NCI-H1930 (cell line): Measurements from ENCODE around the gene LIMS2.

ENCODE experiments used
- DNase-seq, 2 experiments: peaks; one replicate each; lab custom pipeline; 2025; lab: John Stamatoyannopoulos, UW

LIMS2 gene

DNA sequence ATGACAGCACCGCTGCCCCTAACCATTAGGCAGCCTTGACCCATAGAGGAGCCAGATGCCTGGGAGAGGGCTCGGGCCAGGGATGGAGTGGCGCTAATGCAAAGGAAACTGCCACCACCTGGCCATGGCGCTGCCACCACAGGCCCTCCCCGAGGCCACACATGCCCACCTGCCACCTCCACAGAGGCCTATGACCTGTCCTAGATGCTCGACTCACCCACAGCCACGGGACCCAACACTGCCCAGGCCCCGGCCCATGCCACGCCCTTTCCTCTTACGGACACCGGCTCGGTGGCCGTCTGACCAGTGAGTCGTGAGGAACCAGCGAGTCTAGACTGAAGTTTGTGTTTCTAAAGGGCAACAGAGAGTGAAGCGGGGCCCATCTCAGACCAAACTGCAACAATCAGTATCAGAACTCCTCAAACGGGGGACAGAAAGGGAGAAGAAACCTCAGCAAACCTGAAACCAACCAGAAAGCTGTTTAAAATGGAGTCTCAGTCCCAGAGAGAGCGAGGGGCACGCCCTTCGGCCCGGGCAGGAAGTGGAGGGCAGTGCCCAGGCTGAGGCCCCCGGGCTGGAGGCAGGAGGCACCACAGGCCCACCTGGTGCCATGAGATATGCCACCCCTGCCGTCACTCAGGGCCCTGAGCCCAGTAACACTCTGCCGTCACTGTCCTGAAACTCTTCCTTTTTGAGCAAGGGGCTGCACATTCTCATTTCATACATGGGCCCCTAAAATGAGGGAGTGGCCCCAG, 28.7 kb downstream of the LIMS2 start:
- no peak for DNase-seq

- no peak for DNase-seq
Observed at GRCh38 chr2:127645395-127646291, 29.7 kb downstream of the LIMS2 start, which contains the start of gene GPR17. TSS of gene GPR17 (plus strand) at chr2:127646153. CDS start at chr2:127650736, 4,583 bp downstream.

GRCh38 chr2:127645026-127645394, 30.3 kb downstream of the LIMS2 start:
- no peak for DNase-seq

GRCh38 chr2:127644066-127645025, 31.0 kb downstream of the LIMS2 start:
- no peak for DNase-seq

GRCh38 chr2:127643439-127644065, 31.8 kb downstream of the LIMS2 start:
- DNase-seq, result no peak

GRCh38 chr2:127642706-127643438, 32.5 kb downstream of the LIMS2 start:
- no peak for DNase-seq

- DNase-seq, result no peak
Observed at GRCh38 chr2:127641846-127642507, 33.4 kb downstream of the LIMS2 start.

GRCh38 chr2:127641133-127641532, 34.2 kb downstream of the LIMS2 start:
- no peak for DNase-seq

DNA sequence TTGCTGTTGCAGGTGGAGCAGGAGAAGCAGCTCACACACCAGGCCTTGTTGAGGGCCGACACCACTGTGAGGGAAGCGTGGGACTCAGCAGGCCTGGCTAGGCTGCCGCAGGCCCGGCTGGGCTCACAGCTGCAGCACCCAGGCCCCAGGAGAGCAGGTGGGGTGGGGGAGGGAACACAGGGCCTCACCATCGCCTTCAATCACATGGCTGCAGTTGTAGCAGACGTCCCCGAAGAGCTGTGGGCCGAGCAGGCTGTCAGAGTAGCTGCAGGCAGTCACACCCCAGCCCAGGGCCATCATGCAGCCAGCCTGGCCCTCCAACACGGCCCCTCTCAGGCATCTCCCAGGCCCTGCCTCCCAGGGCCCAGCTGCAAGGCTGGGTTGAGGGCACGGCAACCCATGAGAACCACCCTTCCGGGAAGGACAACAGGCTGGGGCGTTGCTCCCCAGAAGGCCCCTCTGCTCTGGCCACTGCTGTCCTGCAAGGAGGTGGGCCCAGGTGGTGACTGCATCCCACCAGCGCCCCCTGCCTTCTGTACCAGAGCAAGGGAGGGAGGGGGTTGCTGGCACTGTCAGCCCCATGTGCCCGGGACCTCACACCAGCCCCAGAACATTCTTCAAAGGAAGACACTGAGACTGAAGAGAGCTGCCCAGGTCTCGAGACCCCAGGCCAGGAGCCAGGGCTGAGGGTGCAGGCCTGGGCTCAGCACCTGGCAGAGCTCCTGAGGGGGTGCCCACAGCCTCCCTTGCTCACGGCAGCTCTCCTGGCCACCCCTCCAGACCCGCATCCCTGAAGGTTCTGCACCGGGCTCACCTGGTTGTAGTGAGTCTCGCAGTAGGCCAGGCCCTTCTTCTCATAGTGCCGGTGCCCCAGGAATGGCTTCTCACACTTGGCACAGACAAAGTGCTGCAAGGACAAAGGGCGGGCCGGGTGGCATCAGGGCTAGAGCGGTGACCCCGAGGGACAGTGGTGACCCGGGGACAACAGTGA, 35.0 kb downstream of the LIMS2 start:
- no peak for DNase-seq

DNA sequence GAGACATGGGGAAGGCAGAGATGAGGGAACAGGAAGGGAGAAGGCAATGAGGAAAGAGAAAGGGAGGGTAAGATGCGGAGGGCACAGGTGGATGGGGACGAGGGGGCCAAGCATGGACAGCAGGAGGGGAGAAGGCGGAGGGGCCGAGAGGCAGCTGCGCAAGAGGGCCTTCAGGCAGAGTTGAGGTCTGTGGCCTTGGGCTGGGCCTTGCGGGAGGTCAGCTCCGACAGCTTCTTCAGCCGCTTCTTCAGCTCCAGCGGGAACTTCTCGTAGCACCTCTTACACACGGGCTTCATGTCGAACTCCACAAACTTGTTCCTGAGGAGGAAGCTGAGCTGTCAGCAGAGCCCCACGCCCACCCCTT, 36.2 kb downstream of the LIMS2 start:
- no peak for DNase-seq

GRCh38 chr2:127638361-127639110, 36.8 kb downstream of the LIMS2 start:
- DNase-seq, result no peak

DNA sequence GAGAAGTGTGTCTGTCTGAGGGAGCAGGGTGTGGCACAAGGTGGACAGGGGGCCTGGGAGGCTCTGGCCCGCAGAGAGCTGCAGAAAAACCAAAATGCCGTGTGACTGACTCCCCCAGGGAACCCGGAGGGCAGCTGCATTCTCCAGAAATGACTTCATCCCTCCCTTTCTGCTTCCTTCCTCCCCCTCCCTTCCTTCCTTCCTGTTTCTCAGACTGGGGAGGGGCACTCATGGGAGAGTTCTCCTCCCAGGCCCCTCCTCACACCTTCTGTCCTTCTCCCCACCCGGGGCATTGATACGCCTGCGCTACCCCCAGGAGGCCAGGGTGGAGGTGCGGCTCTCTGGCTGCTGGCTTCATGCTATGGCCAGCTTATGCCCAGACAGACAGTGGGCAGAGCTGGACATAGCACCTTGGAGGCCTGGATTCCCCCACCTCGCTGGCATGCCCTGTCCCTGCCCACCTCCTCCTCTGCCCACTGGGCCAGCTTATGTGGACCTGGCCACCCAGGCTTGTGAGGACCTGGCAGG, 37.5 kb downstream of the LIMS2 start:
- no peak for DNase-seq

DNA sequence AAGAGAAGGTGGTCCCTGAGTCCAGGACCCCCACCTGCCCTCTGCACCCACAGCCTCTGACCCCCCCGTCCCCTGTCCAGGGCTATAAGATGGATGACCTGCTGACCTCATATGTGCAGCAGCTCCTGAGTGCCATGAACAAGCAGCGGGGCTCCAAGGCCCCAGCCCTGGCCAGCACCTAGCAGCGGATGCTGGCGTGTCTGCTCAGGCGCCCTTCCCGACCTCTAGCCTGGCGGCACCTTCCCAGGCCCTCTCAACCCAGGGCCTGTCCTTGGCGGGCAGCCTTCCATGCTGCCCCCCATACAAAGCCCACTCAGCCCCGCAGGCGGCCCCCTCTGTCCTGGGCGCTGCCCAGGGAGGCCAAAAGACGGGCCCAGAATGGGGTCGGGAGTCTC, 38.1 kb downstream of the LIMS2 start:
- no peak for DNase-seq

DNA sequence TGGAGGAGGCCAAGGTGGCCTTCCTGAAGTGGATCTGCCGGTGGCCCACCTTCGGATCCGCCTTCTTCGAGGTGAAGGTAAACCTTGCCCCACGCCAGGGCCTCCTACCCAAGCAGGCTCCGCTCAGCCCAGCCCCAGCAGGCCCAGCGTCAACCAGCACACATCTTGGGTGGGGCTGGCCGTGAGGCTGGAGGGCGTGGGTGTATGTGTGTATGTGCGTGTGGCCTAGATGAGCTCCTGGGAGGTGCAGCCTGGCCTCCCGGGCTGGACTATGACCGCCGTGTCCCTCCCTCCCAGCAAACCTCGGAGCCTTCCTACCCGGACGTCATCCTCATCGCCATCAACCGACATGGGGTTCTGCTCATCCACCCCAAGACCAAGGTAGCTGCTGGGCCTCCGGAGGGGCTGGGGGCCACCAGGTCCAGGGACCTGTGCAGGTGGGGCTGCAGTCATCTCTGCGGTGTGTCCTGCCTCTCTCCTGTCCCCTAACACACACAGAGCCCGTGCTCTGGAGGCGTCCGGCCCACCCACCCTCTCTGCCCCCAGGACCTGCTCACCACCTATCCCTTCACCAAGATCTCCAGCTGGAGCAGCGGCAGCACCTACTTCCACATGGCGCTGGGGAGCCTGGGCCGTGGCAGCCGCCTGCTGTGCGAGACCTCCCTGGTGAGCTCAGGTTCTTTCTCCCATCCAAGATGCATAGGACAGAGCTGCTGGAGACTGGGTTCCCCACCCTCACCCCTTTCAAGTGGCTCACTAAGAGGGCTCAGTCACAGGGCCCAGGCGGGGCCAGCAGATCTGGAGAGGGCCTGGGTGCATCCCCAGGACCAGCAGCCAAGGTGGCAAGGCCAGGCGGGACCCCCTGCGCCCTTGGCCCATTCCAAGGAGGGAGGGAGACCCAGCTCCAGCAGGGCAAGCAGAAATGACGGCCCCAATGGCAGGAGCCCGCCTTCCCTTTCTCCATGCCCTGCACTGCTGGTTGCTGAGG, 38.8 kb downstream of the LIMS2 start:
- no peak for DNase-seq

- DNase-seq, result no peak
Observed at GRCh38 chr2:127635380-127636237, 39.7 kb downstream of the LIMS2 start.
